ENCODE results near the gene GPR3. TPM values are rescaled to one million over a fixed set of nuclear protein-coding genes. Genes with fewer than 3 reads are reported as not detected.

GPR3 gene
- total and polyA plus RNA-seq, 7 donors: 0.12 to 1.3 (median 0.42) TPM; not detected in 2

DNA sequence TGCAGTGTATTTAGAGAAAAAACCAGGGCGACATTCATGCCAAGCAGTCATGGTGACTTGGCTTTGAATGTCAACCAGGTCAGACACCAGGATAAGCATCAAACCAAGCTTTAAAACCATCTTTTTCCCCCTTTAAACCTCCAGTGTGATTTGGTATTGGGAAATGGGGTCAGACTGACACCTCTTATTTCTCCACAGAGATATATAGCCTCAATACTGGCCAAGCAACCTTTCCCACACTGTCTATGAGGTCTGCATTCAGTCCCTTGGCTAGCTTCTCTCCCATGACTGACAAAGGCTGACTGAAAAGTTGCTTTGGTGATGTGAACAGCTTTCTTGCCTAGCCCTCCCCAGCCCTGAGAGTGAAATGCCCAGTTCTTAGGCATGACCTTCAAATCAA is 21.7 kb downstream of the GPR3 start:
- ATAC-seq: no peak
- DNase-seq: no peak
- H3K4me3 ChIP-seq: no peak overlapping the region
- peak overlapping the region; percentile 24 for H3K27ac ChIP-seq
- WGBS, 3 donors: 70 to 90% (median 73%) methylated on average over 1 of the region's 1 CpG
- peaks cover 38% of the 10 kb centered on the region for H3K4me1 ChIP-seq
- peaks cover 33 to 98% of the 10 kb centered on the region in 2 donors for H3K36me3 ChIP-seq (ENCODE audit: insufficient read depth in 1 of 2, low read depth in 1 of 2)
- H3K9me3 ChIP-seq: no peaks in the 10 kb centered on the region
- TF ChIP-seq, protein P1, sequence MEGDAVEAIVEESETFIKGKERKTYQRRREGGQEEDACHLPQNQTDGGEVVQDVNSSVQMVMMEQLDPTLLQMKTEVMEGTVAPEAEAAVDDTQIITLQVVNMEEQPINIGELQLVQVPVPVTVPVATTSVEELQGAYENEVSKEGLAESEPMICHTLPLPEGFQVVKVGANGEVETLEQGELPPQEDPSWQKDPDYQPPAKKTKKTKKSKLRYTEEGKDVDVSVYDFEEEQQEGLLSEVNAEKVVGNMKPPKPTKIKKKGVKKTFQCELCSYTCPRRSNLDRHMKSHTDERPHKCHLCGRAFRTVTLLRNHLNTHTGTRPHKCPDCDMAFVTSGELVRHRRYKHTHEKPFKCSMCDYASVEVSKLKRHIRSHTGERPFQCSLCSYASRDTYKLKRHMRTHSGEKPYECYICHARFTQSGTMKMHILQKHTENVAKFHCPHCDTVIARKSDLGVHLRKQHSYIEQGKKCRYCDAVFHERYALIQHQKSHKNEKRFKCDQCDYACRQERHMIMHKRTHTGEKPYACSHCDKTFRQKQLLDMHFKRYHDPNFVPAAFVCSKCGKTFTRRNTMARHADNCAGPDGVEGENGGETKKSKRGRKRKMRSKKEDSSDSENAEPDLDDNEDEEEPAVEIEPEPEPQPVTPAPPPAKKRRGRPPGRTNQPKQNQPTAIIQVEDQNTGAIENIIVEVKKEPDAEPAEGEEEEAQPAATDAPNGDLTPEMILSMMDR (IDR thresholded peaks at IDR 0.05): no peak
- intact Hi-C loops (cut with DNase I): no loop called here
- no peaks in the 10 kb centered on the region for H3K27me3 ChIP-seq (ENCODE audit: insufficient read depth in 3 of 3, low read length in 2 of 3)

DNA sequence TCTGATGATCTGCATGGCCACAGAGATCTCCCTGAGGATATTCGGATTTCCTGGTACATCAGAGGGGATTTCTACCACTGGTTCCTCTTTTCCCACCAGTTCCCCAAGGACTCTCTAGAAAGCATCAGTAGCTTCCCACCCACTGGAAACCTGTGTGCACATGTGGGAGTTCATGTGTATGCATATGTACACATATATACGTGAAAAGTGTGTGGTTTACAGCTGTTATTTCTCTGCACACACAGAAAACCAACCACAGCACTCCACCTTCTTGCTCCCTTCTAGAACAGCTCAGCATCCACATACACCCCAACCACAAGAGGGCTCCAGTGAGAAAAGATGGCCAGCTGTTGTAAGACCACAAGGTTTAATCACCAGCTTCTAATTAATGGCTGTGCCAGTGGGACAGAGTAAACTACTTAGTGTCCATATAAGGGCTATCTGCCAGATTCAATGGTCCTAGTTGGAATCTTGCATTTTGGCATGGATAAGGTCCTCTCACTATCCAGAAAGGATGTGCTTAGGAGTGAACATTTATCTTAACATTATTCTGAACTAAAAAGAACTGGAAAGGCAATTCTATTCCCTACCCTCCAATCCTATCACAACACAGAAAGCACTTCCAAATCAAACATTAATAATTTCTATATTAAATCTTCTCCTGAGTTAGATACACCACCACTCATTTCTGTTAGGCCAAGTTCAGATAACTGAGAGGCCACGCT is 24.1 kb downstream of the GPR3 start:
- ATAC-seq: peak; percentile 53 to 63 (median 56)
- Histone ChIP-seq H3K4me1 (peaks cover 52% of the 10 kb centered on the region), H3K27me3 (ENCODE audit: insufficient read depth in 3 of 3, low read length in 2 of 3) (no peaks in the 10 kb centered on the region), H3K27ac (peak overlapping the region; percentile 88), H3K4me3 (no peak overlapping the region), H3K36me3 (ENCODE audit: insufficient read depth in 1 of 2, low read depth in 1 of 2) (peaks cover 30 to 75% of the 10 kb centered on the region in 2 donors), H3K9me3 (no peaks in the 10 kb centered on the region)
- WGBS, 3 donors: 65 to 86% (median 80%) methylated on average over 3 of the region's 3 CpGs
- intact Hi-C loops (cut with DNase I): loop anchor here (1.0 to 5.0 kb wide), 2 partner anchors 72 to 191 kb away; no protein-coding TSS in a partner anchor
- DNase-seq: no peak
- TF ChIP-seq, protein P1 (IDR thresholded peaks at IDR 0.05): peak; percentile 69

DNA sequence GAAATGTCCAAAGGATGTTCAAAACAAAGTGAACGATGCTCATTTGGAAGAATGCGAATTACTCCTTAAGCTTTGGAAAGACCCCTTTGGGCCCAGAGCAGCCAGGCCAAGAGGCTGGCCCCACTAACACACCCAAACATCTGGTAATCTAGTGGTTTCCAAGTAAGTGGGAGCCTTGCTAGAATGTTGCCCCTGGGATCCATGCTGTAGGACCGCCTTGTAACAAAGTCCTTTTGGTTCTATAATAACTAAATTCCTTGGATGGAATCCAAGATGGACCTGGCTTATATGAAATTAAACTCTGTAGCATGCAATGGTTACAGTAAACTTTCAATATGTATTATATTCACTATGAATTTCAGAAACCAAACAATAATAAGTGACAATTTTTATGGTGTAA is 25.3 kb downstream of the GPR3 start:
- peak overlapping the region; percentile 88 for H3K27ac ChIP-seq
- H3K4me1 ChIP-seq: peaks cover 58% of the 10 kb centered on the region
- H3K36me3 ChIP-seq (ENCODE audit: insufficient read depth in 1 of 2, low read depth in 1 of 2): peaks cover 27 to 63% of the 10 kb centered on the region in 2 donors
- no peaks in the 10 kb centered on the region for H3K9me3 ChIP-seq
- H3K27me3 ChIP-seq (ENCODE audit: insufficient read depth in 3 of 3, low read length in 2 of 3): no peaks in the 10 kb centered on the region
- no peak overlapping the region for H3K4me3 ChIP-seq
- ATAC-seq (no peak), DNase-seq (no peak)
- intact Hi-C loops (cut with DNase I): loop anchor here (1.0 to 5.0 kb wide), 3 partner anchors 71 to 190 kb away; no protein-coding TSS in a partner anchor
- 53 to 73% (median 62%) methylated on average over 3 of the region's 3 CpGs for WGBS, 3 donors
- TF ChIP-seq, protein P1 (IDR thresholded peaks at IDR 0.05): no peak

DNA sequence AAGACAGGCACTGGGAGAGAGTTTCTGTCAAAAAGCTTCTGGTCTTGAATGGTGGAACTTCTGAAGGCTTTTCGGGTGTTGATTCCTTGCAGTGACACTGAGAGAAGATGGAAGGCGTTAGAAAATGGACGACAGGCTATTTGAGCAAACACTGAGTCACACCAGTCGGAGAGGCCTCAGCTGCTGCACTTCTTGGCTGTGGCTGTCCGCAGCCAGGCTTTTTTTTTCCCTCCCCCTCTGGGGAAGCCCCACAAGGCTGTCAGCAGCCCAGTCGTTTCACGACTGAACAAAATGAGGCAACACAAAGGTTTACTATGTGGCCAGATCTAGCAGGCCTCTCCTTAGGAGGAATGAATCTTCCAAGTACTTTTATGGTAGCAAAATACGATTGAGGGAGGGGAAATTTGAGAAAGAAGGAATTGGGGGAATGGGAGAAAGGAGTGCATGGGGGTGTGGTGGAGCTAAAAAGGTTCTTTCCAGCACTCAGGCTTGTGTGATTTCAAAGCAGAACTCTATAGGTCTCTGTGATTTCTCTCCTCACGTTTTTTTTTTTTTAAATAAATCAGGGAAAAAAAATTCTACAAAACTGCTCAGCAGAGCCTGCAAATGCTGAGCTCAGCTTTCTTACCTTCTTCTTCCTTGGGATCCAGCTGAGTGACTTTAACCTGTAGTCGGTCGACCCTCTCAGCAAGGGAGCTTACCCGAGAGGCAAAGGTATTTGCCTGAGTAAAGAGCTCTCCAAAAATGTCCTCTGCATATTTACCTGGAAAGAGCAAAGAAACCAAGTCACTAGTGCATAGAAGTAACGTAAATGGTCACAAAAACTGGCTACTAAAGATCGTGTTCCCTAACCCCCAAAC is 26.1 kb downstream of the GPR3 start:
- DNase-seq (peak; percentile 75 to 86), ATAC-seq (peak; percentile 95 to 97 (median 96))
- no peak overlapping the region for H3K4me3 ChIP-seq
- peaks cover 22 to 55% of the 10 kb centered on the region in 2 donors for H3K36me3 ChIP-seq (ENCODE audit: insufficient read depth in 1 of 2, low read depth in 1 of 2)
- no peaks in the 10 kb centered on the region for H3K27me3 ChIP-seq (ENCODE audit: insufficient read depth in 3 of 3, low read length in 2 of 3)
- no peaks in the 10 kb centered on the region for H3K9me3 ChIP-seq
- H3K27ac ChIP-seq: peak overlapping the region; percentile 88
- H3K4me1 ChIP-seq: peaks cover 59% of the 10 kb centered on the region
- TF ChIP-seq, protein P1 (IDR thresholded peaks at IDR 0.05): no peak
- WGBS, 3 donors: 28 to 33% (median 28%) methylated on average over 14 of the region's 14 CpGs
- intact Hi-C loops (cut with DNase I): loop anchor here (2.0 to 5.0 kb wide), 2 partner anchors 184 to 189 kb away; no protein-coding TSS in a partner anchor

All from psoas muscle (tissue), 8 donors.